K562 (cell line): Measurements from ENCODE around the gene SLC43A2. TPM values are rescaled to one million over a fixed set of nuclear protein-coding genes. Genes with fewer than 3 reads are reported as not detected.

Experiments used
- ELF4 ChIP-seq: fragments of 450-650 bp; formaldehyde crosslinking; IDR thresholded peaks from 2 replicates; pipeline ENCODE4 v1.4.0; 2022; ENCODE audit warnings: missing genetic modification characterization
- ETS2 ChIP-seq: IDR thresholded peaks from 2 replicates; pipeline ENCODE4 v1.6.1; 2016; ENCODE audit warnings: borderline replicate concordance, missing genetic modification characterization, mild to moderate bottlenecking, moderate library complexity, missing compliant biosample characterization; ENCODE audit not compliant: poor library complexity, severe bottlenecking
- HDAC6 ChIP-seq: IDR thresholded peaks from 2 replicates; pipeline ENCODE4 v1.6.1; 2012; ENCODE audit warnings: low read depth, mild to moderate bottlenecking, control low read depth, inconsistent platforms, low read length, moderate library complexity
- IFI16 ChIP-seq: fragments of 250-450 bp; sonication (Bioruptor Pico); IDR thresholded peaks from 2 replicates; pipeline ENCODE4 v2.1.2; 2022; ENCODE audit warnings: mild to moderate bottlenecking, inconsistent platforms
- IRF2 ChIP-seq: sonication (generic); formaldehyde crosslinking; IDR thresholded peaks from 2 replicates; pipeline ENCODE4 v1.8.1; 2022; ENCODE audit warnings: mild to moderate bottlenecking, missing genetic modification reagents
- KDM5B ChIP-seq: fragments of 200-600 bp; sonication (generic); IDR thresholded peaks from 2 replicates; pipeline ENCODE4 v1.6.1; 2012; ENCODE audit warnings: low read depth, mild to moderate bottlenecking, moderate library complexity, low read length, control low read depth, inconsistent platforms; ENCODE audit not compliant: insufficient replicate concordance
- MEF2A ChIP-seq: IDR thresholded peaks from 2 replicates; pipeline ENCODE4 v1.6.1; 2011; ENCODE audit warnings: low read depth, mild to moderate bottlenecking, low read length, moderate library complexity; ENCODE audit not compliant: control insufficient read depth
- PHF21A ChIP-seq: fragments of 450-650 bp; IDR thresholded peaks from 2 replicates; pipeline ENCODE4 v1.6.1; 2017; ENCODE audit warnings: low read depth, borderline replicate concordance
- ZFP1 ChIP-seq: fragments of 450-650 bp; formaldehyde crosslinking; IDR thresholded peaks from 2 replicates; pipeline ENCODE4 v1.4.0; 2020; ENCODE audit warnings: mild to moderate bottlenecking, mixed read lengths
- ZFP36 ChIP-seq: fragments of 150-350 bp; IDR thresholded peaks from 2 replicates; pipeline ENCODE4 v1.6.1; 2018; ENCODE audit warnings: low read length, low read depth; ENCODE audit not compliant: partially characterized antibody
- ZNF124 ChIP-seq: sonication (generic); formaldehyde crosslinking; IDR thresholded peaks from 2 replicates; pipeline ENCODE4 v1.8.1; 2022; ENCODE audit warnings: missing genetic modification reagents
- ZNF133 ChIP-seq: fragments of 250-450 bp; sonication (Bioruptor Pico); IDR thresholded peaks from 2 replicates; pipeline ENCODE4 v1.4.0; 2020; ENCODE audit warnings: mild to moderate bottlenecking
- ZNF134 ChIP-seq: fragments of 250-450 bp; sonication (Bioruptor Pico); conservative IDR thresholded peaks from 2 replicates; pipeline ENCODE4 v1.4.0; 2020
- ZNF239 ChIP-seq: fragments of 250-450 bp; sonication (Bioruptor Pico); IDR thresholded peaks from 2 replicates; pipeline ENCODE4 v1.4.0; 2020; ENCODE audit warnings: mild to moderate bottlenecking
- ZNF408 ChIP-seq: fragments of 250-450 bp; sonication (Bioruptor Pico); IDR thresholded peaks from 2 replicates; pipeline ENCODE4 v1.4.0; 2020; ENCODE audit warnings: low read depth, mild to moderate bottlenecking, moderate library complexity
- ZNF717 ChIP-seq: fragments of 250-450 bp; sonication (Bioruptor Pico); IDR thresholded peaks from 2 replicates; pipeline ENCODE4 v1.5.0; 2021
- polyA plus RNA-seq, 8 experiments: library from polyadenylated mRNA; depleted of rRNA in 4 of 8; stranded (reverse) in 5 of 8; unstranded in 3 of 8; fragments of >200 nt; fragmentation: Nextera tagmentation in 2 of 8; fragmentation: Illumina TruSeq in 1 of 8; extraction: Ambion mirVana in 2 of 8; extraction: Trizol in 1 of 8; gene quantifications; 2 replicates each; pipeline versions ENCODE4 v1.2.1 to v1.2.3, GENCODE V29; 2011 to 2014; ENCODE audit warnings: inconsistent platforms in 1 of 8, missing spikeins in 1 of 8
- total RNA-seq, 7 experiments: library from RNA; depleted of rRNA in 6 of 7; stranded (reverse); fragments of >200 nt in 6 of 7; fragmentation: Illumina TruSeq in 2 of 7; extraction: Trizol in 2 of 7; gene quantifications; 2 replicates each; pipeline versions ENCODE4 v1.2.1 to v1.2.3, GENCODE V29; 2011 to 2021; ENCODE audit warnings: low replicate concordance in 1 of 7
- TF ChIP-seq, protein P1 (sequence below): fragments of 450-650 bp; IDR thresholded peaks from 2 replicates; pipeline ENCODE4 v1.7.0; 2016; ENCODE audit warnings: borderline replicate concordance
- TF ChIP-seq, protein P2 (sequence below), 2 experiments: fragments of 450-650 bp; IDR thresholded peaks; 2 replicates each; pipeline ENCODE4 v1.6.1; 2016; ENCODE audit warnings: mild to moderate bottlenecking in 2 of 2, borderline replicate concordance in 1 of 2, low read depth in 1 of 2, moderate library complexity in 1 of 2

The SLC43A2 gene
- total and polyA plus RNA-seq, 9 of the 15 experiments (the other 6 are each of a cell fraction or from before 2014, with no cell fraction given) = 0.03 to 10.2 (median 3.6) TPM

DNA sequence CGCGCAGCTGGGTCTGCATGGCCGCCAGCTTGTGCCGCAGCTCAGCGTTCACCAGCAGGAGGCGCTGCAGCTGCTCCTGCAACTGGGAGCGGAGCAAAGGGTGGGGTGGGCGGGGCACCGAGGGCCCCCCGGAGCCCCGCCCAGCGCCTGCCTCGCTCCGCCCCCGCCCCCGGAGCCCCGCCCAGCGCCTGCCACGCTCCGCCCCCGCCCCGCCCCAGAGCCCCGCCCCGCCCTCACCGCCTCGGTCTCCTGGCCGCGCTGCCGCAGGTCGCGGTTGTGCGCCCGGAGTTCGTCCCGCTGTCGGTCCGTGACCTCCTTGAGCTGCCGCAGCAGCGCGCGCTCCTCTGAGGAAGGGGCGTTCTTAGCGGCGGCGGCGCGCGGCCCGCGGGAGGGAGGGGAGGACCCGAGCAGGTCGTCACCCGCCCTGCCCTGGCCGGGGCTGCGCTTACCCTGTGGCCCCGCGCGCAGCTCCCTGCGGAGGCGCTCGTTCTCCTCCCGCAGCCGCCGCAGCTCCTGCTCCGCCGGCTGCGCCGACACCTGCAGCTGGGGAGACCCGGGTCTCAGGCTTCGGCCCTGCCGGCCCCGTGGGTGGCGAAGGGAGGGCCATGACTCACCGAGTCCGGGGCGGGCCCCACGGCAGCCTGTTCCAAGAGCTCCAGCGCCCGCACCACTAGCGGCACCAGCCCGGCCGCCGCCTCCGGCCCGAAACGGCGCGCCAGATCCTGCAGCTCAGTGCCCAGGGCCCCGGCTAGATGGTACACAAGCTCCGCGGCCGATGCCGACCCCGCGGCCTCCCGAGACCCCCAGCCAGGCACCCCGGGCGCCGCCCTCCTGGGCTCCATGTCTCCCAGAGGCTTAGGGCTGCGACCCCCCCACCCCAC is 20.6 kb upstream of the SLC43A2 start (continued):
- TF ChIP-seq, protein P1, sequence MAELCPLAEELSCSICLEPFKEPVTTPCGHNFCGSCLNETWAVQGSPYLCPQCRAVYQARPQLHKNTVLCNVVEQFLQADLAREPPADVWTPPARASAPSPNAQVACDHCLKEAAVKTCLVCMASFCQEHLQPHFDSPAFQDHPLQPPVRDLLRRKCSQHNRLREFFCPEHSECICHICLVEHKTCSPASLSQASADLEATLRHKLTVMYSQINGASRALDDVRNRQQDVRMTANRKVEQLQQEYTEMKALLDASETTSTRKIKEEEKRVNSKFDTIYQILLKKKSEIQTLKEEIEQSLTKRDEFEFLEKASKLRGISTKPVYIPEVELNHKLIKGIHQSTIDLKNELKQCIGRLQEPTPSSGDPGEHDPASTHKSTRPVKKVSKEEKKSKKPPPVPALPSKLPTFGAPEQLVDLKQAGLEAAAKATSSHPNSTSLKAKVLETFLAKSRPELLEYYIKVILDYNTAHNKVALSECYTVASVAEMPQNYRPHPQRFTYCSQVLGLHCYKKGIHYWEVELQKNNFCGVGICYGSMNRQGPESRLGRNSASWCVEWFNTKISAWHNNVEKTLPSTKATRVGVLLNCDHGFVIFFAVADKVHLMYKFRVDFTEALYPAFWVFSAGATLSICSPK = no peak
- TF ChIP-seq ELF4 = no peak
- no peak for TF ChIP-seq PHF21A
- peak; percentile 45 for TF ChIP-seq KDM5B
- TF ChIP-seq HDAC6 = no peak
- TF ChIP-seq ZNF239 (CRISPR knock-in tag) = no peak
- TF ChIP-seq ZNF408 (CRISPR knock-in tag) = no peak
- TF ChIP-seq ZNF133 (CRISPR knock-in tag) = no peak
- no peak for TF ChIP-seq ZFP1 (CRISPR knock-in tag)
- no peak for TF ChIP-seq MEF2A
- TF ChIP-seq ZFP36 = no peak
- TF ChIP-seq ZNF717 = no peak
- no peak for TF ChIP-seq ZNF134
- TF ChIP-seq ETS2 (tag) = no peak
- no peak for TF ChIP-seq IFI16 (CRISPR knock-in tag)
- no peak for TF ChIP-seq IRF2
- TF ChIP-seq ZNF124 (CRISPR knock-in tag) = no peak
- TF ChIP-seq, protein P2, sequence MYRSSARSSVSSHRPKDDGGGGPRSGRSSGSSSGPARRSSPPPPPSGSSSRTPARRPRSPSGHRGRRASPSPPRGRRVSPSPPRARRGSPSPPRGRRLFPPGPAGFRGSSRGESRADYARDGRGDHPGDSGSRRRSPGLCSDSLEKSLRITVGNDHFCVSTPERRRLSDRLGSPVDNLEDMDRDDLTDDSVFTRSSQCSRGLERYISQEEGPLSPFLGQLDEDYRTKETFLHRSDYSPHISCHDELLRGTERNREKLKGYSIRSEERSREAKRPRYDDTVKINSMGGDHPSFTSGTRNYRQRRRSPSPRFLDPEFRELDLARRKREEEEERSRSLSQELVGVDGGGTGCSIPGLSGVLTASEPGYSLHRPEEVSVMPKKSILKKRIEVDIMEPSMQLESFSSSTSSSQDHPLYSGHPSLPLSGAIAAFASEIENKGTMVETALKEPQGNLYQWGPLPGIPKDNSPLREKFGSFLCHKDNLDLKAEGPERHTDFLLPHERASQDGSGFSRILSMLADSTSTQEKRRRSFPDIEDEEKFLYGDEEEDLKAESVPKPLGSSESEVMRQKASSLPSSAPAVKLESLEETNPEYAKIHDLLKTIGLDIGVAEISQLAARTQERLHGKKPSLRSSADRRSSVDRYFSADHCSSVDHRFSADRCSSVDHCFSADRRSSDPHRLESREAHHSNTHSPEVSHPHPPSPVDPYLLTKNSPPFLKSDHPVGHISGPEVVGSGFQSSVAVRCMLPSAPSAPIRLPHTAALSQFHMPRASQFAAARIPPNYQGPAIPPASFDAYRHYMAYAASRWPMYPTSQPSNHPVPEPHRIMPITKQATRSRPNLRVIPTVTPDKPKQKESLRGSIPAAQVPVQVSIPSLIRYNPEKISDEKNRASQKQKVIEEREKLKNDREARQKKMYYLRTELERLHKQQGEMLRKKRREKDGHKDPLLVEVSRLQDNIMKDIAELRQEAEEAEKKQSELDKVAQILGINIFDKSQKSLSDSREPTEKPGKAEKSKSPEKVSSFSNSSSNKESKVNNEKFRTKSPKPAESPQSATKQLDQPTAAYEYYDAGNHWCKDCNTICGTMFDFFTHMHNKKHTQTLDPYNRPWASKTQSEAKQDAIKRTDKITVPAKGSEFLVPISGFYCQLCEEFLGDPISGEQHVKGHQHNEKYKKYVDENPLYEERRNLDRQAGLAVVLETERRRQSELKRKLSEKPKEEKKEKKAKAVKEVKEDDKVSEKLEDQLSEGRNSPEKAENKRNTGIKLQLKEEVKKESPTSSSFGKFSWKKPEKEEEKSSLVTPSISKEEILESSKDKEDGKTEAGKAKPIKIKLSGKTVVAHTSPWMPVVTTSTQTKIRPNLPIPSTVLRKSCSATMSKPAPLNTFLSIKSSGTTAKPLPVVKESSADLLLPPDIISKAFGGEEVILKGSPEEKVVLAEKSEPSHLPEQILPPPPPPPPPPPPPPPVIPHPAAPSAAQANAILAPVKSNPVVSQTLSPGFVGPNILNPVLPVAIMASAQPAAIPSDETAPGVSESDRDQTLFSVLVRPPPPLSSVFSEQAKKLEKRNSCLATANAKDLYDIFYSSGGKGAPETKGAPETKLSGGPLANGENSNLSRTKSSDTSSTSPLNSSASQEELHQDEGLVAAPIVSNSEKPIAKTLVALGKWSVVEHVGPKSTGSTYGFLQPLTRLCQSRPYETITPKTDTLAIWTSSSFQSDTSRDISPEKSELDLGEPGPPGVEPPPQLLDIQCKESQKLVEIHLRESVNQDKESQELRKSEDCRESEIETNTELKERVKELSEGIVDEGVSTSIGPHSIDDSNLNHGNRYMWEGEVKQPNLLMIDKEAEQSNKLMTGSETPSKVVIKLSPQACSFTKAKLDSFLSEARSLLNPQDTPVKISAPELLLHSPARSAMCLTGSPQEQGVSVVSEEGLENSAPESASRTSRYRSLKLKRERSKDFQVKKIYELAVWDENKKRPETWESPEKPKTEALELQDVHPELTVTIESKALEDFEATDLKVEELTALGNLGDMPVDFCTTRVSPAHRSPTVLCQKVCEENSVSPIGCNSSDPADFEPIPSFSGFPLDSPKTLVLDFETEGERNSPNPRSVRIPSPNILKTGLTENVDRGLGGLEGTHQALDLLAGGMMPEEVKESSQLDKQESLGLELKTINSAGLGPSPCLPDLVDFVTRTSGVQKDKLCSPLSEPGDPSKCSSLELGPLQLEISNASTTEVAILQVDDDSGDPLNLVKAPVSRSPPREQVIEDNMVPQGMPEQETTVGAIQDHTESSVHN (IDR thresholded peaks at IDR 0.05; ENCODE audit: borderline replicate concordance in 1 of 2, low read depth in 1 of 2) = no peak
